SK-N-SH treated with all-trans-retinoic acid at 6 μM for 48 hours (cell line): Measurements from ENCODE around the gene ZSCAN5C.
"Not testable (repeated sequence)": the region's sequence is repeated elsewhere in the genome, so short reads cannot be mapped to it uniquely, and the experiment has no call there.

Experiments
- ATAC-seq: fragments of 200-7000 bp; cut with Tn5 transposase; 3 replicates; pipeline ENCODE4 v1.9.1; 2020; ENCODE audit warnings: mild to moderate bottlenecking, moderate library complexity
- ARNTL ChIP-seq: fragments of 450-650 bp; formaldehyde crosslinking; IDR thresholded peaks from 2 replicates; pipeline ENCODE4 v1.5.0; 2020; ENCODE audit warnings: low read depth, mild to moderate bottlenecking, moderate library complexity, borderline replicate concordance
- BACH2 ChIP-seq: fragments of 250-450 bp; sonication (Bioruptor Pico); IDR thresholded peaks from 2 replicates; pipeline ENCODE4 v1.9.0; 2021; ENCODE audit warnings: mild to moderate bottlenecking, borderline replicate concordance
- CSDC2 ChIP-seq: fragments of 250-450 bp; sonication (Bioruptor Pico); IDR thresholded peaks from 2 replicates; pipeline ENCODE4 v1.5.0; 2020; ENCODE audit warnings: mild to moderate bottlenecking, moderate library complexity
- CSRNP3 ChIP-seq: fragments of 250-450 bp; sonication (Bioruptor Pico); IDR thresholded peaks from 2 replicates; pipeline ENCODE4 v1.5.1; 2021; ENCODE audit warnings: mild to moderate bottlenecking, moderate library complexity
- ESRRG ChIP-seq: fragments of 250-450 bp; sonication (Bioruptor Pico); IDR thresholded peaks from 2 replicates; pipeline ENCODE4 v1.6.1; 2021; ENCODE audit warnings: mild to moderate bottlenecking
- GLIS3 ChIP-seq: fragments of 250-450 bp; sonication (Bioruptor Pico); IDR thresholded peaks from 2 replicates; pipeline ENCODE4 v1.5.0; 2020; ENCODE audit warnings: mild to moderate bottlenecking, moderate library complexity
- ISL1 ChIP-seq: fragments of 250-450 bp; sonication (Bioruptor Pico); IDR thresholded peaks from 2 replicates; pipeline ENCODE4 v2.1.2; 2022; ENCODE audit warnings: mild to moderate bottlenecking, moderate library complexity
- OSR1 ChIP-seq: fragments of 250-450 bp; sonication (Bioruptor Pico); IDR thresholded peaks from 2 replicates; pipeline ENCODE4 v1.8.0; 2022; ENCODE audit warnings: moderate library complexity, mild to moderate bottlenecking, inconsistent platforms
- POU6F1 ChIP-seq: fragments of 250-450 bp; sonication (Bioruptor Pico); IDR thresholded peaks from 2 replicates; pipeline ENCODE4 v1.8.0; 2021; ENCODE audit warnings: low read depth, mild to moderate bottlenecking, moderate library complexity, borderline replicate concordance
- PPARA ChIP-seq: fragments of 250-450 bp; sonication (Bioruptor Pico); IDR thresholded peaks from 2 replicates; pipeline ENCODE4 v1.5.0; 2020; ENCODE audit warnings: mild to moderate bottlenecking, borderline replicate concordance
- RARB ChIP-seq: fragments of 250-450 bp; sonication (Bioruptor Pico); IDR thresholded peaks from 2 replicates; pipeline ENCODE4 v1.8.0; 2021; ENCODE audit warnings: mild to moderate bottlenecking, moderate library complexity
- SNAI2 ChIP-seq: fragments of 250-450 bp; sonication (Bioruptor Pico); IDR thresholded peaks from 2 replicates; pipeline ENCODE4 v1.5.0; 2020; ENCODE audit warnings: mild to moderate bottlenecking, moderate library complexity
- TOX ChIP-seq: fragments of 250-450 bp; sonication (Bioruptor Pico); IDR thresholded peaks from 2 replicates; pipeline ENCODE4 v1.8.0; 2021; ENCODE audit warnings: mild to moderate bottlenecking, moderate library complexity, borderline replicate concordance
- TSHZ2 ChIP-seq: fragments of 250-450 bp; sonication (Bioruptor Pico); IDR thresholded peaks from 2 replicates; pipeline ENCODE4 v1.5.0; 2020; ENCODE audit warnings: mild to moderate bottlenecking, moderate library complexity
- ZC3H10 ChIP-seq: fragments of 250-450 bp; sonication (Bioruptor Pico); IDR thresholded peaks from 2 replicates; pipeline ENCODE4 v1.5.1; 2021; ENCODE audit warnings: mild to moderate bottlenecking, moderate library complexity
- ZFP30 ChIP-seq: fragments of 450-650 bp; formaldehyde crosslinking; IDR thresholded peaks from 2 replicates; pipeline ENCODE4 v1.5.0; 2022; ENCODE audit warnings: mild to moderate bottlenecking, moderate library complexity
- ZNF565 ChIP-seq: fragments of 450-650 bp; formaldehyde crosslinking; conservative IDR thresholded peaks from 2 replicates; pipeline ENCODE4 v1.5.0; 2020; ENCODE audit warnings: low read depth, mild to moderate bottlenecking, moderate library complexity
- ZNF70 ChIP-seq: fragments of 450-650 bp; formaldehyde crosslinking; IDR thresholded peaks from 2 replicates; pipeline ENCODE4 v1.5.0; 2020; ENCODE audit warnings: mild to moderate bottlenecking, moderate library complexity
- TF ChIP-seq, protein P1 (sequence below): fragments of 250-450 bp; sonication (Bioruptor Pico); IDR thresholded peaks from 2 replicates; pipeline ENCODE4 v1.5.1; 2020; ENCODE audit warnings: low read depth, mild to moderate bottlenecking, moderate library complexity

The ZSCAN5C gene

DNA sequence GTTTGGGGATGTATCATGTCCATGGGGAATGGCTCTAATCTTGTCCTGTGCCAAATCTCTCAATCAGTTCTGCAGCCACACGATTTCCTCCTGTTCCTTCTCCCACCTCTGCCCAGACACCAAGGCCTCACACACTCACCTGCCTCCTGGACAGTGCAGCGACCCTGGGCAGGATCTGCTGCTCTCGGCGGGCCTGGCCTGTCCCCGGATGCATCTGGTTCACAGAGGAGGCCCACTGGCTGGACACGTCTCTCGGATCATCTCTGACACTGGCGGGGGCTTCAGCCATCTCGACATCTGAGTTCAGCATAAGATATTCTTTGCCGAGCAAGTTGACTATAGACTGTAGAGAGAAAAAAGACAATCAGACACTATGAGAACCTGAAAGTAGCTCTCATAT, 10.4 kb upstream of the ZSCAN5C start:
- TF ChIP-seq SNAI2 (CRISPR knock-in tag) (no peak), CSRNP3 (CRISPR knock-in tag) (no peak), ESRRG (CRISPR knock-in tag) (no peak), ZC3H10 (CRISPR knock-in tag) (no peak), GLIS3 (no peak), TOX (no peak), RARB (CRISPR knock-in tag) (no peak), CSDC2 (no peak), ZFP30 (CRISPR knock-in tag) (no peak), ARNTL (CRISPR knock-in tag) (no peak), TSHZ2 (CRISPR knock-in tag) (no peak), POU6F1 (CRISPR knock-in tag) (no peak), BACH2 (CRISPR knock-in tag) (no peak), ZNF70 (no peak), OSR1 (CRISPR knock-in tag) (no peak)
- TF ChIP-seq, protein P1, sequence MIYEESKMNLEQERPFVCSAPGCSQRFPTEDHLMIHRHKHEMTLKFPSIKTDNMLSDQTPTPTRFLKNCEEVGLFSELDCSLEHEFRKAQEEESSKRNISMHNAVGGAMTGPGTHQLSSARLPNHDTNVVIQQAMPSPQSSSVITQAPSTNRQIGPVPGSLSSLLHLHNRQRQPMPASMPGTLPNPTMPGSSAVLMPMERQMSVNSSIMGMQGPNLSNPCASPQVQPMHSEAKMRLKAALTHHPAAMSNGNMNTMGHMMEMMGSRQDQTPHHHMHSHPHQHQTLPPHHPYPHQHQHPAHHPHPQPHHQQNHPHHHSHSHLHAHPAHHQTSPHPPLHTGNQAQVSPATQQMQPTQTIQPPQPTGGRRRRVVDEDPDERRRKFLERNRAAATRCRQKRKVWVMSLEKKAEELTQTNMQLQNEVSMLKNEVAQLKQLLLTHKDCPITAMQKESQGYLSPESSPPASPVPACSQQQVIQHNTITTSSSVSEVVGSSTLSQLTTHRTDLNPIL: no peak

GRCh38 chr19:56193981-56194640, 8.0 kb upstream of the ZSCAN5C start:
- ATAC-seq: no peak
- no peak for TF ChIP-seq ZNF70
- TF ChIP-seq, all 23 proteins: peak for 0

More for the DNA sequence above, 10.4 kb upstream of the ZSCAN5C start:
- no peak for ATAC-seq

GRCh38 chr19:56197646-56198045, 4.4 kb upstream of the ZSCAN5C start, which contains the start of gene ZSCAN5B:
Gene ZSCAN5B, minus strand, starts transcription at chr19:56197783. Its CDS starts 4,731 bp downstream, at chr19:56193052.
- not testable (repeated sequence) for ATAC-seq

DNA sequence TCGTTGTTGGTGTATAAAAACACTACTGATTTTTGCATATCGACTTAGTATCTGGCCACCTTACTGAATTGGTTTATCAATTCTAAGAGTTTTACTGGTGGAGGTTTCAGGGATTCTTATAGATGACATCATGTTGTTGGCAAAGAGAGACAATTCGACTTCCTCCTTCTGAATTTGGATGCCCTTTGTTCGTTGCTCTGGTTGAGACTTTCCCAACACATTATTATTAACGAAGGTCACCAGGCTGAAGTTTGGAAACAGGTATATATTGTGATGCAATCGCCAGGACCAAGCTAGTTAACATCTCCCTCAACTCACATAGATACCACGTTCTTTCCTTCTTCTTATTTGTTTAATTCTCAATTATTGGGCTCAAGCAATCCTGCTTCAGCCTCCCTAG, 2.4 kb upstream of the ZSCAN5C start:
- no peak for ATAC-seq
- no peak for TF ChIP-seq PPARA (CRISPR knock-in tag)
- no peak for TF ChIP-seq CSRNP3 (CRISPR knock-in tag)
- TF ChIP-seq POU6F1 (CRISPR knock-in tag): no peak
- no peak for TF ChIP-seq TOX
- TF ChIP-seq TSHZ2 (CRISPR knock-in tag): no peak
- no peak for TF ChIP-seq ZNF565 (CRISPR knock-in tag)
- TF ChIP-seq ISL1 (CRISPR knock-in tag): no peak
- no peak for TF ChIP-seq BACH2 (CRISPR knock-in tag)
- TF ChIP-seq ZNF70: no peak
- no peak for TF ChIP-seq OSR1 (CRISPR knock-in tag)
- TF ChIP-seq ZC3H10 (CRISPR knock-in tag): no peak
- TF ChIP-seq ZFP30 (CRISPR knock-in tag): no peak
- TF ChIP-seq RARB (CRISPR knock-in tag): no peak
- no peak for TF ChIP-seq SNAI2 (CRISPR knock-in tag)
- TF ChIP-seq GLIS3: no peak
